ENCODE measurements around the gene TMED10.
A peak's percentile ranks its signal among the peaks of the same experiment; 100 is the strongest.
"Not testable (repeated sequence)": the region's sequence is repeated elsewhere in the genome, so short reads cannot be mapped to it uniquely, and the experiment has no call there.

The TMED10 gene

GRCh38 chr14:75158843-75159614 is 17.4 kb downstream of the TMED10 start:
- no peak for DNase-seq (ENCODE audit: low spot score)

- no peak for DNase-seq (ENCODE audit: low spot score)
These were observed 19.5 kb downstream of the TMED10 start for GRCh38 chr14:75156901-75157300.

DNA sequence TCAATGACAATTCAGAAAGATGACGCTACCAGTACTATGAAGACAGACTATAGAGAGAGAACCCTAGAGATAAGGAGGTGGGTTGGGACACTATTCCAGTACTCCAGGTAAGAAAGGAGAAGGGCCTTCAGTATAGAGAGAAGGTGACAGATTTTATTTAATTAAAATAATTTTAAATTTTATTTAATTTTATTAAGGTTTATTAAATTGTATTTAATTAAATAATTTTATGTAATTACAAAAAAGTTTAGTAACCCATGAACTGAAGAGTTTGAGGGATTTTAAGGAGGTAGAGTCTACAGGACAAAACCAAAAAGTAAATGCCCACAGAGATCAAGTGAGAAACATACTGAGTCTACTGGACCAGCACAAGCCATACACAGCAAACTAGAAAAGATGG is 20.3 kb downstream of the TMED10 start:
- DNase-seq (ENCODE audit: low spot score), result no peak

DNA sequence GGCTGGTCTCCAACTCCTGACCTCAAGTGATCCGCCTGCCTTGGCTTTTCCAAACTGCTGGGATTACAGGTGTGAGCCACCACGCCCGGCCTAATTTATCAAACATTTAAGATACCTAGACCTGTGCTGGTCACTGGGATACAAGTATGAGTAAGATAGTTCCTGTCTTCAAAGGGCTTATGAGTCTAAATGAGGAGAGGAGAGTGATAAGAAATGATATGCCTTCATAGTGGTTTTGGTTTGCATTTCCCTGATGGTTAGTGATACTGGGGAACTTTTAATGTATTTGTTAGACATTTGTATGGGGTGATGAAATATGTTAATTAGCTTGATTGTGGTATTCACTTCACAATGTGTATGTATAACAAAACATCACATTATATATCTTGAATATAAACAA is 21.2 kb downstream of the TMED10 start:
- DNase-seq (ENCODE audit: low spot score), result no peak

DNA sequence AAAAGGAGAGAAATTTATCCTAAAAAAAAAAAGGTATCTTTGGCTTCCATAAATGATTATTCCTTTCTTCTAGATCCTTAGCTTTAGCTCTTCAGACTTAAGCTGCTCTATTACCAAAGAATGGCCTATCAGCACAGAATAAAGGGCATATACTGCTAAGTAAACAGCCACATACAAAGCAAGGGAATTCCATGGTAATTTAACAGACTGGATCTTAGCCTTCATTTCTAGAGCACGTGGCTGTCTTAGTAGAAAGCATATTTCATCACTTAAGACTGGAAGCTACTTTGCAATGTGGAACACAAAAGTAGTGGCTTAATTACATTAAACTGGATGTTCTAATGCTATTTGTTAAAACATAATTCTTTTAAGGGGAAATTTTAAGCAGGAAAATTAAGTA is 23.1 kb downstream of the TMED10 start:
- DNase-seq (ENCODE audit: low spot score), result no peak

GRCh38 chr14:75151851-75152250 is 24.6 kb downstream of the TMED10 start:
- DNase-seq (ENCODE audit: low spot score), result no peak

DNA sequence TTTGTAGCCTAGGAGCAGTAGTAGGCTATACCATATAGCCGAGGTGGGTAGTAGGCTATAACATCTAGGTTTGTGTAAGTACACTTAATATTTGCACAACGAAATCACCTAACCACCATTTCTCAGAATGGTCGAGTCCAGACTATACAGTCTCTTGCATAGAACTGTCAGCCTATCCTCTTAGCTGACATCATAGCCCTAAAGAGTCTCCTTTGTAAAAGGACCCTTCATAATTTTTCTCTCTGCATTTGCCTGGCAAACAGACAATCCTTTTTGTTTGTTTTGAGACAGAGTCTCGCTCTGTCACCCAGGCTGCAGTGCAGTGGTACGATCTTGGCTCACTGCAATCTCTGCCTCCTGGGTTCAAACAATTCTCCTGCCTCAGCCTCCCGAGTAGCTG is 25.8 kb downstream of the TMED10 start:
- DNase-seq (ENCODE audit: low spot score), result not testable (repeated sequence)

DNA sequence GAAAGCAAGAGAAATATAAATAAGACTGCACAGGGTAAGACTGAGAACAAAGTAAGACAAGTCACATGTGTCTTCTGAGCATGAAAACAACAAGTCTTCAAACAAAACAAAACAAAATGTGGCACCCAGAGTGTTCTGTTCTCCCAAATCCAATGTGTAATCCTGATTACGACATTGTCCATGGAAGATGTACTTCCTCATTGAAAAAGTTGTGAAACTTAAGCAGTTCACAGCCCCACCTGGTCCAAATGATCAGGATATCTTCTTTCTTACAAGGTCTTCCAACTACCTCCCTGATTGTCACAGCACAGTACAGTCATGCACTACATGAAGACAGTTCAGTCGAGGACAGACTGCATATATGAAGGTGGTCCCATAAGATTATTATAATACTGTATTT is 26.3 kb downstream of the TMED10 start:
- DNase-seq (ENCODE audit: low spot score), result no peak

GRCh38 chr14:75147423-75148071 is 28.9 kb downstream of the TMED10 start:
- peak; percentile 96 for DNase-seq (ENCODE audit: low spot score)

- no peak for DNase-seq (ENCODE audit: low spot score)
These were observed 31.5 kb downstream of the TMED10 start for GRCh38 chr14:75144944-75145343.

DNA sequence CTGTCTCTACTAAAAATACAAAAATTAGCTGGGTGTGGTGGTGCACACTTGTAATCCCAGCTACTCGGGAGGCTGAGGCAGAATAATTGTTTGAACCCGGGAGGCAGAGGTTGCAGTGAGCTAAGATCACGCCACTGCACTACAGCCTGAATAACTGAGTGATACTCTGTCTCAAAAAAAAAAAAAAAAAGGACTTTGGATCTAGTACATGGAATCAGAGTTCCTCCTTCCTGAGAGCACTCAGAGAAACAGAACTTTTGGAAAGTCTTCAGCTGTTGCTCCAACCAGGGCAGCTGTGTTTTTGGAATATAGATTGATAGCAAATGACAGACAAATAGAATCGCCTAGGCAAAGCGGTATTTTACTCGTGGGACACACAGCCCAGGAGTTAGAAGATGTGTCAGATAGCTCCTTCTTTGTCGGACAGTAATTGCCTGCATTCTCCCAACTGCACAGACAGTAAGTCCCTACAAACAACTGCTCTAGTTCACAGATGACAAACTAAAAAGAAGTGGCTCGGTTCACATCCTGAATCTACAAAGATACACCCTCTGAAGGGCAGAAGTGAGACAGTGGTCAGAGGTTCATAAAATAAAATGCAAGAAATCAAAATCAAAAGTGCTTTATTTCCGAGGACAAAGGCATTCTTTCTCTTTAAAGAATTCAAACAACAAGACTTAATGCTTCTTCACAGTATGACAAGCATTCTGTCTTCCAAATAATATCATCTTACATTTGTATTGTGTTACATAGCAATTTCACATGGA is 32.5 kb downstream of the TMED10 start:
- no peak for DNase-seq (ENCODE audit: low spot score)

GRCh38 chr14:75142494-75142893 is 33.9 kb downstream of the TMED10 start:
- no peak for DNase-seq (ENCODE audit: low spot score)

- no peak for DNase-seq (ENCODE audit: low spot score)
These were observed 34.4 kb downstream of the TMED10 start for GRCh38 chr14:75141967-75142366.

GRCh38 chr14:75141062-75141461 is 35.4 kb downstream of the TMED10 start:
- DNase-seq (ENCODE audit: low spot score), result no peak

DNA sequence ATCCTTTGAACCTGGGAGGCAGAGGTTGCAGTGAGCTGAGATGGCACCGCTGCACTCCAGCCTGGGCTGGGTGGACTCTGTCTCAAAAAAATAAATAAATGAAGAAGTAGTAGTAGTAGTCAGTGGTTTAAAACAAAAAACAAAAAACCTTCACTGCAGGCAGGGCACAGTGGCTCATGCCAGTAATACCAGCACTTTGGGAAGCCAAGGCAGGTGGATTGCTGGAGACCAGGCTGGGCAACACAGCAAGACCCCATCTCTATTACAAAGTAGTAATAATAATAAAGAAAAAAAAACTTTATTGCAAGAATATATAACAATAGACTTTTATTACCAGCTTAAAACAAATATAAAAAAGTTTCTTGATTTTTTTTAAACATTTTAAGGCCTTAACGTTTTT is 35.8 kb downstream of the TMED10 start:
- no peak for DNase-seq (ENCODE audit: low spot score)

GRCh38 chr14:75139185-75139584 is 37.2 kb downstream of the TMED10 start:
- no peak for DNase-seq (ENCODE audit: low spot score)

DNA sequence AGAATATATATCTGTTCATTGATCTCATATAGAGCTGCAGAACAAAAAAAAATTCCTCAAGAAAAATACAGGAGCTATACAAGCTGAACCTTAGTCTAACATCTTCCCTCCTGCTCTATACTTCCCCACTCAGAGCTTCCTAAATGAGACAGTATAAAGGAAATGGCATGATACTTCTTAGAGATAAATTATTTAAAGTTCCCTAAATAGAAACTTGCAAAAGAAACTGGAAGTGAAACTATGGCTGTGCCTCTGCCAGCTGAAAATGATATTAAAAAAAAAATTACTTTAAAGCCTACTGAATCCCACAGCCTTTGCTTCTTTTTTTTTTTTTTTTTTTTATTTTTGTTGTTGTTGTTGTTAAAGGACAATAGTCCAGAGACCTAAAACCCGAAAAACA is 37.9 kb downstream of the TMED10 start:
- DNase-seq (ENCODE audit: low spot score), result no peak

GRCh38 chr14:75134644-75135043 is 41.8 kb downstream of the TMED10 start:
- no peak for DNase-seq (ENCODE audit: low spot score)

DNA sequence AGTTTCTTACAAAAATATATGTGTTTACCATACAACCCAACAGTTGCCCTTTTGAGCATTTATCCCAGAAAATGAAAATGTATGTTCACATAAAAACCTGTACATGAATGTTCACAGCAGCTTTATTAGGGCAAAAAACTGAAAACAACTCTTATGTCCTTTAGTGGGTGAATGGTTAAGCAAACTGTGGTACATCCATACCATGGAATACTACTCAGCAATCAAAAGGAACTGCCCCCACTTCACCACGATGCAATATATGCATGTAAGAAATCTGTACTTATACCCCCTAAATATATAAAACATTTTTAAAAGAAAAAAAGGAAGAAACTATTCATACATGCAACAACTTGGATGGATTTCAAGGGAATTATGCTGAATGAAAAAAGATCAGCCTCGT is 42.8 kb downstream of the TMED10 start:
- DNase-seq (ENCODE audit: low spot score), result no peak

DNA sequence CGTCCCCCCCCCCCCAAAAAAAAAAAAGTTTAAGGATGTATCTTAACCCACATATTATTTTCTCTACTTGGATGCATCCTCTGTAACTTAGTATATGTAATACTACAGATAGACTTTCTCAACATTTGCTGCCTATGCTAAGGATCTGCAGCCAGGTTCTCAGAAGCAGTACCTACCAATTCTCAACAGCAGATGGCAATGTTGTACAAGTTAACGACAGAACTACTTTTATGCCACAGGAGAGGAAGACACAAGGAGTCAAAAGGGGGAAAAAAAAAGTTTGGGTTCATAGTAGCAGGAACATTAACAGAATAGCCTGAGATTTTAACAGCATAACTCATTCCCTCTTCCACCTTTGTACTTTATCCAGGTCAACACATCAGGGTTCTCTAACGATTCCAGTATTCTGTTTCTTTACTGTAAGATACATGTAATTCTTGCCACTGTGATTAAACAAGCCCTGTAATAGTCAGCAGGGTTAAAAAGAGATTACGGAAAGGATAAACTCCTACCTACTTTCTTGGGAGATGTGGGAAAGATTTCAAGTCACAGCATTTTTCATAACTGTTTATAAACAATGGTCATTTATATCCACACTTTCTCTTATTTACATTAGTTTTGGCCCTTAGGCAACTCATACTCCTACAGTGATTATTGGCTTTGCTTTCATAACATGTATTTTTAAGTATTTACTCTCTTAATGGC is 43.9 kb downstream of the TMED10 start:
- DNase-seq (ENCODE audit: low spot score), result peak; percentile 43

GRCh38 chr14:75128596-75128990 is 47.8 kb downstream of the TMED10 start:
- no peak for DNase-seq (ENCODE audit: low spot score)

DNA sequence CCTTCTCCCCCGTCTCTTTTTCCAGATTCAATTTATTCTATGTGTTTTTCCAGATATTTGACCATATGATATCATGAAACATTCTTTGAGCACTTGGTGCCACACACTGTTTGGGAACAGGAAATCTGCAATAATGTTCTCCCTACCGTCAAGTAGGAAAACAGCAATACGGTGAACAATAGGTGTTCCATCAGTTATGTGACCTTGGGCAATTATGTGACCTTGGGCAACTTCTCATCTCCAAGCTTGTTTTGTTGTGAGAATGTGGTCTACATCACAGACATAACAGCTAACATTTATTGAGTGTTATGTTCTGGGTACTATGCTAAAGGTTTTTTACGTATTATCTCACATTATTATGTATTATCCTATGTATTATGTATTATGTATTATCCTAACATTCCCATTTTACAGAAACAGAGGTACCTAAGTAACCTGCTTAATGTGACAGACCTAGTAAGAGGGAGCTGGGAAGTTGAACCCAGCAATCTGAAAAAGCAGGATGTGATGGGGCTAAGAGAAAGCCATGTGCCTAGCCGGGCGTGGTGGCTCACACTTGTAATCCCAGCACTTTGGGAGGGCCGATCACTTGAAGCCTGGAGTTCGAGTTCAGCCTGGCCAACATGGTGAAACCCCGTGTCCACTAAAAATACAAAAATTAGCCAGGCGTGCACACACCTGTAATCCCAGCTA is 48.4 kb downstream of the TMED10 start:
- no peak for DNase-seq (ENCODE audit: low spot score)
